Stimulated activated naive CD4-positive, alpha-beta T cell treated with Interleukin-2 at 50 U/mL for 16 hours (primary cell): ENCODE measurements around the gene FAM240A.

Experiments used
- DNase-seq: peaks from one replicate; lab custom pipeline; 2025; lab: John Stamatoyannopoulos, UW

FAM240A gene

GRCh38 chr3:46674031-46674845 lies 61.9 kb downstream of the FAM240A start:
- DNase-seq, result no peak

DNA sequence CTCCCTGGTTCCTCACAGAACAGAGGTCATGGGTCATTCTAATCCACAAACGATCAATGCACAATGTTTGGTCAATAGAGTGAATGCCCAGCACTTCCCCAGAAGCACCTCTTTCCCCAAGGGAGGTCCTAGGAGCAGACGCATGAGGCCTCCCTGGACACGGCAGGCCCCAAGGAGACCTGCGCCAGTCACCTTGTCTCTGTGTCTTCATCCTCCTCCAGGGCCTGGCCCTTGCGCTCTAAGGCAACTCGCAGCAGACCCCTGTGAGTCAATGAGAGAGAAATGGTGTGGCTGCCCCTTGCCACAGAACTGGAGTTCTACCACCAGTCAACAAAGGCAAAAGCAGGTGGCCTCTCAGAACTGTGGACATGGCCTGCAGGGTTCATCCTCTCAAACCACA lies 63.1 kb downstream of the FAM240A start:
- DNase-seq, result no peak
